Fibroblast of lung (primary cell): ENCODE results near the gene ACVR1C.

Source experiments
- EZH2 ChIP-seq: IDR thresholded peaks from 2 replicates; pipeline ENCODE4 v1.5.1; 2012; ENCODE audit warnings: low read length, control low read depth, mild to moderate bottlenecking; ENCODE audit errors: missing control alignments
- TF ChIP-seq, protein P1 (sequence below), 2 donors: IDR thresholded peaks in 1 of 2; conservative IDR thresholded peaks in 1 of 2; 1 replicate in 1 of 2; 2 replicates in 1 of 2; pipeline ENCODE4 v1.5.1; 2011 to 2012; ENCODE audit warnings: low read length in 2 of 2, control low read depth in 1 of 2, inconsistent platforms in 1 of 2, low read depth in 1 of 2, mild to moderate bottlenecking in 1 of 2

DNA sequence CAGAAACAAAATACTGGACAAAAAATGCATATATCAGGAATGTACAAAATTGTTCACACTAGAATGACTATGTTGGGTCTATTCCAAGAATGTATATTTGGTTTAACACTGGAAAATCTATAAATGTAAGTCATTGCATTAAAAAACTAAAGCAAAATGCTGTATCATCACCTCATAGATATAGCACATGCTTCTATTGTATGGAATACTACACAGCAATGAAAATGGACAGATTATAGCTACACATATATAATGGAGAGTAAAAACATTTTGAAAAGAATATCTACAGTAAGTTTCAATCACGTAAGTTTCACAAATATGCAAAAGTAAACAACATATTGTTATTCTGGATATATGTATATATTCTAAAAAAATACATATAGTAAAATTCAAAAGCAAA is 91.8 kb downstream of the ACVR1C start:
- TF ChIP-seq, protein P1, sequence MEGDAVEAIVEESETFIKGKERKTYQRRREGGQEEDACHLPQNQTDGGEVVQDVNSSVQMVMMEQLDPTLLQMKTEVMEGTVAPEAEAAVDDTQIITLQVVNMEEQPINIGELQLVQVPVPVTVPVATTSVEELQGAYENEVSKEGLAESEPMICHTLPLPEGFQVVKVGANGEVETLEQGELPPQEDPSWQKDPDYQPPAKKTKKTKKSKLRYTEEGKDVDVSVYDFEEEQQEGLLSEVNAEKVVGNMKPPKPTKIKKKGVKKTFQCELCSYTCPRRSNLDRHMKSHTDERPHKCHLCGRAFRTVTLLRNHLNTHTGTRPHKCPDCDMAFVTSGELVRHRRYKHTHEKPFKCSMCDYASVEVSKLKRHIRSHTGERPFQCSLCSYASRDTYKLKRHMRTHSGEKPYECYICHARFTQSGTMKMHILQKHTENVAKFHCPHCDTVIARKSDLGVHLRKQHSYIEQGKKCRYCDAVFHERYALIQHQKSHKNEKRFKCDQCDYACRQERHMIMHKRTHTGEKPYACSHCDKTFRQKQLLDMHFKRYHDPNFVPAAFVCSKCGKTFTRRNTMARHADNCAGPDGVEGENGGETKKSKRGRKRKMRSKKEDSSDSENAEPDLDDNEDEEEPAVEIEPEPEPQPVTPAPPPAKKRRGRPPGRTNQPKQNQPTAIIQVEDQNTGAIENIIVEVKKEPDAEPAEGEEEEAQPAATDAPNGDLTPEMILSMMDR (conservative IDR thresholded peaks at IDR 0.05 in 1 of 2, IDR thresholded peaks at IDR 0.05 in 1 of 2; ENCODE audit: low read depth in 1 of 2, low read length in 2 of 2), result no peak
- TF ChIP-seq EZH2, result no peak
